B cell (primary cell): ENCODE results near the gene FAM118A. TPM values are rescaled to one million over a fixed set of nuclear protein-coding genes. Genes with fewer than 3 reads are reported as not detected.

Source experiments
- ATAC-seq: fragments of 200-7000 bp; cut with Tn5 transposase; one replicate; pipeline ENCODE4 v1.10.0; 2021; ENCODE audit warnings: low read depth, mild to moderate bottlenecking, moderate number of reproducible peaks, moderate library complexity
- CTCF ChIA-PET: fragments of 350-600 bp; sonication (Branson Sonifier 250); formaldehyde crosslinking; loops from one replicate; lab custom pipeline; 2021; ENCODE audit warnings: antibody characterized with exemption, inconsistent platforms; lab: Charles Lee
- POLR2A ChIA-PET: fragments of 350-600 bp; sonication (Branson Sonifier 250); formaldehyde crosslinking; loops from one replicate; lab custom pipeline; 2021; ENCODE audit warnings: antibody characterized with exemption; lab: Charles Lee
- DNase-seq: peaks from one replicate; pipeline ENCODE4 v3.0.0; 2013
- H2AFZ ChIP-seq: 2 replicates; pipeline ENCODE4 v1.6.1; 2012; ENCODE audit warnings: mild to moderate bottlenecking, low read depth, low read length; ENCODE audit not compliant: insufficient read depth, poor library complexity, severe bottlenecking
- H3K27ac ChIP-seq, 2 donors: 1 replicate in 1 of 2; 2 replicates in 1 of 2; pipeline ENCODE4 v1.5.1; 2012 to 2013; ENCODE audit warnings: low read length in 2 of 2, mild to moderate bottlenecking in 2 of 2, moderate library complexity in 1 of 2
- H3K27me3 ChIP-seq, 4 experiments: fragments of 200-600 bp in 1 of 4; sonication (generic) in 1 of 4; replicated peaks in 1 of 4; 1 replicate in 2 of 4; 2 replicates in 2 of 4; pipeline versions ENCODE4 v1.6.1 to v1.7.0; 2013 to 2016; ENCODE audit warnings: low read length in 3 of 4, mild to moderate bottlenecking in 2 of 4, mixed read lengths in 1 of 4, moderate library complexity in 1 of 4; ENCODE audit not compliant: insufficient read depth in 4 of 4, control insufficient read depth in 3 of 4; ENCODE audit errors: control extremely low read depth in 1 of 4
- H3K36me3 ChIP-seq, 2 experiments: replicated peaks in 1 of 2; 1 replicate in 1 of 2; 2 replicates in 1 of 2; pipeline versions ENCODE4 v1.6.1 to v1.7.1; 2013; ENCODE audit warnings: low read length in 1 of 2; ENCODE audit not compliant: insufficient read depth in 2 of 2, control insufficient read depth in 1 of 2; ENCODE audit errors: control extremely low read depth in 1 of 2, extremely low read depth in 1 of 2
- H3K4me1 ChIP-seq, 2 donors: fragments of 200-600 bp in 1 of 2; sonication (generic) in 1 of 2; 1 replicate in 1 of 2; 2 replicates in 1 of 2; pipeline versions ENCODE4 v1.5.1 to v1.6.1; 2013 to 2017; ENCODE audit warnings: low read length in 2 of 2; ENCODE audit not compliant: control insufficient read depth in 2 of 2, insufficient read depth in 2 of 2
- H3K4me2 ChIP-seq: replicated peaks from 2 replicates; pipeline ENCODE3; 2012; ENCODE audit warnings: mild to moderate bottlenecking, low read depth, low read length; ENCODE audit not compliant: poor library complexity, severe bottlenecking
- H3K4me3 ChIP-seq, 5 experiments: fragments of 200-600 bp in 1 of 5; sonication (generic) in 1 of 5; 1 replicate in 3 of 5; 2 replicates in 2 of 5; pipeline versions ENCODE4 v1.5.1 to v1.7.0; 2011 to 2016; ENCODE audit warnings: low read length in 4 of 5, mild to moderate bottlenecking in 4 of 5, low read depth in 2 of 5, control low read depth in 1 of 5, moderate library complexity in 1 of 5; ENCODE audit not compliant: insufficient read depth in 1 of 5; ENCODE audit errors: control extremely low read depth in 1 of 5, extremely low read depth in 1 of 5
- H3K79me2 ChIP-seq: fragments of 200-600 bp; sonication (generic); one replicate; pipeline ENCODE4 v1.6.0; 2016; ENCODE audit warnings: low read length; ENCODE audit not compliant: control insufficient read depth, insufficient read depth
- H3K9ac ChIP-seq: fragments of 200-600 bp; sonication (generic); 2 replicates; pipeline ENCODE4 v1.6.1; 2017; ENCODE audit warnings: mild to moderate bottlenecking, low read length, moderate library complexity
- H3K9me3 ChIP-seq, 3 donors: one replicate each; pipeline versions ENCODE4 v1.6.1 to v1.7.1; 2013; ENCODE audit warnings: low read length in 2 of 3; ENCODE audit not compliant: control insufficient read depth in 2 of 3, insufficient read depth in 1 of 3; ENCODE audit errors: control extremely low read depth in 1 of 3
- H4K20me1 ChIP-seq: 2 replicates; pipeline ENCODE4 v1.6.0; 2012; ENCODE audit warnings: mild to moderate bottlenecking, low read length; ENCODE audit not compliant: insufficient read depth, control insufficient read depth, poor library complexity, severe bottlenecking
- H3K27ac Mint-ChIP-seq: one replicate; pipeline ENCODE4 v1.8.0; 2021; ENCODE audit warnings: mixed read lengths
- H3K27me3 Mint-ChIP-seq: one replicate; pipeline ENCODE4 v1.8.0; 2021; ENCODE audit warnings: mixed read lengths
- H3K4me1 Mint-ChIP-seq: one replicate; pipeline ENCODE4 v1.8.0; 2021; ENCODE audit warnings: mixed read lengths
- H3K4me3 Mint-ChIP-seq: one replicate; pipeline ENCODE4 v1.8.0; 2021; ENCODE audit warnings: mixed read lengths
- H3K9me3 Mint-ChIP-seq: one replicate; pipeline ENCODE4 v1.8.0; 2022; ENCODE audit warnings: mixed read lengths; ENCODE audit not compliant: insufficient read depth
- EZH2 ChIP-seq: IDR thresholded peaks from 2 replicates; pipeline ENCODE4 v1.6.1; 2012; ENCODE audit warnings: borderline replicate concordance, low read depth, mild to moderate bottlenecking, moderate library complexity, low read length; ENCODE audit not compliant: insufficient read depth, poor library complexity, severe bottlenecking
- WGBS: methylation state at CpG from one replicate; pipeline ENCODE4 v1.1.5; 2013; ENCODE audit warnings: missing lambda C conversion rate; ENCODE audit not compliant: insufficient coverage; 5-methylcytosine and 5-hydroxymethylcytosine counted together
- intact Hi-C: fragments of 100-400 bp; cut with micrococcal nuclease; formaldehyde crosslinking; loops from one replicate; pipeline ENCODE4 v1.10.0; 2022
- polyA plus RNA-seq: library from polyadenylated mRNA; depleted of rRNA; stranded (reverse); fragments of >200 nt; gene quantifications from 2 replicates; pipeline ENCODE4 v1.2.3, GENCODE V29; 2012
- total RNA-seq, 2 donors: library from RNA; stranded (reverse); fragments of 120-200 nt in 1 of 2; gene quantifications; 1 replicate in 1 of 2; 2 replicates in 1 of 2; pipeline versions ENCODE4 v1.2.3 to v1.2.4, GENCODE V29; 2013 to 2022
- TF ChIP-seq, protein P1 (sequence below): fragments of 200-600 bp; IDR thresholded peaks from one replicate; pipeline ENCODE4 v1.8.0; 2022; ENCODE audit warnings: antibody characterized with exemption, mild to moderate bottlenecking

The FAM118A gene
- total and polyA plus RNA-seq, 2 donors (not counting 1 experiment from before 2014, with no cell fraction given): 66.5 to 216 TPM

DNA sequence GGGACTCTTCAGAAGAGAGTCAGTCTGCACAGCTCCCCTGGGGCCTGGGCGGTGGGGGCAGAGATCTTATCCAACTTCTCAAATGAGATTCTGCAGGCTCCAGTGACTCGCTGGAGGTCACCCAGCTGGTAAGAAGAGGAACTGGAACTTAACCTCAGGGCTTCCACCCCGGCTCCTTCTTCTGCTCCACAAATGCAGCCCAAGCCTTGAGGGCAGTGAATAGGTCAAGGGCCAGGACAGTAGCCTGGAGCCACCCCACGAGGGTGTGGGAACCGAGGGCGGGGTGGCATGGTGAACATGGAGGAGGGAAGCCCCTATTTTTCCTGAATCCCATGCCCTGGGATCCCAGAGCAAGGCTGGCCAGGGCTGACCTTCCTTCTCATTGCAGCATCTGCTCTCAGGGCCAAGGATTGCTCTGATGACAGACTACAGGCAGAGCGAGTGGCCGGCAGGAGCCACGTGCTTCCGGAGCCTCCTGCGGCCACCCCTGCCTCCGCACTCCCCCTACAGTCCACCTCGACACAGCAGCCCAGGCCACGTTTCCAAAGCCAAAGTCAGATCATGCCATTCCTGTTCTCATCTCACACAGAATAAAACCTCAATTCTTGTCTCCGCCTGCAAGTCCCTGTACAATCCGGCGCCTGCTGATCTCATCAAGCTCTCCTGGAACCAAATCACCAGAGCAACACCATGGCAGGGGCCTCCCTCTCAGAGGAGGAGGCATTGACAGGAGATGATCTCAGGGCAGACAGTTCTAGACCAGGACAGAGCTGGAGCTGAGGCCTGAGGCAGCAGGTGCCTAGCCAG is 46.1 kb upstream of the FAM118A start:
- Histone ChIP-seq H3K36me3 (no peaks in the 10 kb centered on the region), H2AFZ (no peak overlapping the region), H4K20me1 (peaks cover 9% of the 10 kb centered on the region), H3K27ac (no peak overlapping the region), H3K79me2 (no peaks in the 10 kb centered on the region), H3K27me3 (peaks cover 0 to 3% (median under 1%) of the 10 kb centered on the region in 4 experiments), H3K9ac (no peak overlapping the region), H3K4me3 (peak overlapping the region in 2 of 5 experiments; percentile 16 to 56), H3K9me3 (no peaks in the 10 kb centered on the region), H3K4me1 (peaks cover 39 to 47% of the 10 kb centered on the region in 2 donors), H3K4me2 (peak overlapping the region; percentile 89)
- DNase-seq (peak; percentile 92), ATAC-seq (peak; percentile 97)
- Mint-ChIP-seq H3K9me3 (no peaks in the 10 kb centered on the region), H3K4me1 (peaks cover 53% of the 10 kb centered on the region), H3K27me3 (no peaks in the 10 kb centered on the region), H3K4me3 (peak overlapping the region; percentile 87), H3K27ac (peak overlapping the region; percentile 78)
- CTCF ChIA-PET: interaction anchor here (0.5 to 2.1 kb wide), 14 partner anchors 12 to 174 kb away, joined by 3 to 15 read pairs (median 4); partner anchors contain the start of gene NUP50
- TF ChIP-seq, protein P1, sequence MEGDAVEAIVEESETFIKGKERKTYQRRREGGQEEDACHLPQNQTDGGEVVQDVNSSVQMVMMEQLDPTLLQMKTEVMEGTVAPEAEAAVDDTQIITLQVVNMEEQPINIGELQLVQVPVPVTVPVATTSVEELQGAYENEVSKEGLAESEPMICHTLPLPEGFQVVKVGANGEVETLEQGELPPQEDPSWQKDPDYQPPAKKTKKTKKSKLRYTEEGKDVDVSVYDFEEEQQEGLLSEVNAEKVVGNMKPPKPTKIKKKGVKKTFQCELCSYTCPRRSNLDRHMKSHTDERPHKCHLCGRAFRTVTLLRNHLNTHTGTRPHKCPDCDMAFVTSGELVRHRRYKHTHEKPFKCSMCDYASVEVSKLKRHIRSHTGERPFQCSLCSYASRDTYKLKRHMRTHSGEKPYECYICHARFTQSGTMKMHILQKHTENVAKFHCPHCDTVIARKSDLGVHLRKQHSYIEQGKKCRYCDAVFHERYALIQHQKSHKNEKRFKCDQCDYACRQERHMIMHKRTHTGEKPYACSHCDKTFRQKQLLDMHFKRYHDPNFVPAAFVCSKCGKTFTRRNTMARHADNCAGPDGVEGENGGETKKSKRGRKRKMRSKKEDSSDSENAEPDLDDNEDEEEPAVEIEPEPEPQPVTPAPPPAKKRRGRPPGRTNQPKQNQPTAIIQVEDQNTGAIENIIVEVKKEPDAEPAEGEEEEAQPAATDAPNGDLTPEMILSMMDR: no peak
- TF ChIP-seq EZH2: no peak
- WGBS: 33% methylated on average over 15 of the region's 17 CpGs
- POLR2A ChIA-PET: interaction anchor here (0.5 to 2.1 kb wide), 7 partner anchors 10 to 152 kb away, joined by 3 to 11 read pairs (median 6); no protein-coding TSS in a partner anchor
- intact Hi-C loops: loop anchor here (1.0 kb wide), 3 partner anchors 14 to 28 kb away; no protein-coding TSS in a partner anchor

DNA sequence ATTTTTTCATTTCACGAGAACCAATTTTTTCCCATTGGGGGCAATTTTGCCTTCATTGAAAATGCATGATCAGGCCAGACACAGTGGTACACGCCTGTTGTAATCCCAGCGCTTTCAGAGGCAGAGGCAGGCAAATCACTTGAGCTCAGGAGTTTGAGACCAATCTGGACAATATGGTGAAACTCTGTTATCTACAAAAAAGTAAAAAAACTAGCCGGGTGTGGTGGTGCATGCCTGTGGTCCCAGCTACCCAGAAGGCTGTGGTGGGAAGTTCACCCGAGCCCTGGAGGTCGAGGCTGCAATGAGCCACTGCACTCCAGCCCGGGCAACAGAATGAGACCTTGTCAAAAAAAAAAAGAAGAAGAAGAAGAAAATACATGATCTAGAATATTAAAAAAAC is 44.2 kb upstream of the FAM118A start:
- Histone ChIP-seq H3K9me3 (no peaks in the 10 kb centered on the region), H3K79me2 (no peaks in the 10 kb centered on the region), H3K27ac (no peak overlapping the region), H3K27me3 (peaks cover 0 to 15% (median 7%) of the 10 kb centered on the region in 4 experiments), H3K36me3 (no peaks in the 10 kb centered on the region), H3K9ac (no peak overlapping the region), H4K20me1 (peaks cover 9% of the 10 kb centered on the region), H3K4me1 (peaks cover 44 to 58% of the 10 kb centered on the region in 2 donors), H3K4me2 (no peak overlapping the region), H3K4me3 (no peak overlapping the region), H2AFZ (no peak overlapping the region)
- ATAC-seq: no peak
- Mint-ChIP-seq H3K4me1 (peaks cover 55% of the 10 kb centered on the region), H3K27me3 (peaks cover 6% of the 10 kb centered on the region), H3K4me3 (no peak overlapping the region), H3K27ac (peak overlapping the region; percentile 37), H3K9me3 (no peaks in the 10 kb centered on the region)
- 84% methylated on average over 3 of the region's 7 CpGs for WGBS
- no peak for DNase-seq
- intact Hi-C loops: loop anchor here (5.0 kb wide), 1 partner anchor 103 kb away; the partner anchor contains the start of gene NUP50
- no peak for TF ChIP-seq EZH2
- TF ChIP-seq, protein P1: no peak
- POLR2A ChIA-PET: interaction anchor here (0.6 kb wide), 1 partner anchor 31 kb away, joined by 3 read pairs; no protein-coding TSS in a partner anchor
- CTCF ChIA-PET: no interaction called here
